Body of pancreas (tissue), 4 donors: ENCODE results near the gene CSNK1E. TPM values are rescaled to one million over a fixed set of nuclear protein-coding genes. Genes with fewer than 3 reads are reported as not detected.

Experiments
- ATAC-seq: fragments of 150-250 bp; one replicate; pipeline ENCODE4 v1.9.1; 2016
- DNase-seq, 4 donors: peaks; one replicate each; pipeline ENCODE4 v3.0.0-alpha.2; 2019
- H3K27ac ChIP-seq, 4 donors: fragments of 200-600 bp; sonication (generic); 1 replicate in 3 of 4; 2 replicates in 1 of 4; pipeline versions ENCODE4 v1.5.1 to v1.6.1; 2016 to 2019; ENCODE audit warnings: mild to moderate bottlenecking in 1 of 4, mixed read lengths in 1 of 4, moderate library complexity in 1 of 4
- H3K27me3 ChIP-seq, 2 donors: fragments of 200-600 bp; sonication (generic); one replicate each; pipeline ENCODE4 v1.6.0; 2016; ENCODE audit warnings: mild to moderate bottlenecking in 1 of 2
- H3K36me3 ChIP-seq, 2 donors: fragments of 200-600 bp; sonication (generic); replicated peaks in 1 of 2; 2 replicates each; pipeline ENCODE4 v1.5.1; 2016; ENCODE audit warnings: low read depth in 2 of 2; ENCODE audit not compliant: insufficient read depth in 1 of 2
- H3K4me1 ChIP-seq: fragments of 200-600 bp; sonication (generic); one replicate; pipeline ENCODE4 v1.6.0; 2016
- H3K4me3 ChIP-seq, 2 donors: fragments of 200-600 bp; sonication (generic); 1 replicate in 1 of 2; 2 replicates in 1 of 2; pipeline ENCODE4 v1.5.1; 2016 to 2019
- H3K9me3 ChIP-seq, 3 donors: fragments of 200-600 bp; sonication (generic); 1 replicate in 2 of 3; 2 replicates in 1 of 3; pipeline ENCODE4 v1.5.1; 2016
- POLR2A ChIP-seq, 3 donors: fragments of 450-650 bp; IDR thresholded peaks; one replicate each; pipeline ENCODE4 v1.6.1; 2016; ENCODE audit warnings: antibody characterized with exemption in 3 of 3, mild to moderate bottlenecking in 2 of 3
- WGBS, 2 donors: methylation state at CpG; one replicate each; pipeline ENCODE4 v1.1.5; 2017; 5-methylcytosine and 5-hydroxymethylcytosine counted together
- intact Hi-C: fragments of 100-400 bp; cut with DNase I; formaldehyde crosslinking; loops from one replicate; pipeline ENCODE4 v1.15.1; 2023
- total RNA-seq, 2 donors: library from RNA; depleted of rRNA; stranded (reverse); fragments of >200 nt; gene quantifications; one replicate each; pipeline ENCODE4 v1.1.0, GENCODE V29; 2016
- TF ChIP-seq, protein P1 (sequence below), 7 experiments: fragments of 450-650 bp in 4 of 7; fragments of 200-600 bp in 3 of 7; sonication (generic) in 3 of 7; IDR thresholded peaks; one replicate each; pipeline ENCODE4 v1.5.1; 2016 to 2019; ENCODE audit warnings: antibody characterized with exemption in 7 of 7

CSNK1E gene
- total RNA-seq, 2 donors from 2014 or later: 63.3 to 172 TPM

GRCh38 chr22:38262051-38262795 lies 55.0 kb downstream of the CSNK1E start:
- 46 to 50% methylated on average over 20 of the region's 20 CpGs for WGBS, 2 donors
- DNase-seq (peak; percentile 67 to 79 (median 69)), ATAC-seq (peak; percentile 59)
- TF ChIP-seq, protein P1, sequence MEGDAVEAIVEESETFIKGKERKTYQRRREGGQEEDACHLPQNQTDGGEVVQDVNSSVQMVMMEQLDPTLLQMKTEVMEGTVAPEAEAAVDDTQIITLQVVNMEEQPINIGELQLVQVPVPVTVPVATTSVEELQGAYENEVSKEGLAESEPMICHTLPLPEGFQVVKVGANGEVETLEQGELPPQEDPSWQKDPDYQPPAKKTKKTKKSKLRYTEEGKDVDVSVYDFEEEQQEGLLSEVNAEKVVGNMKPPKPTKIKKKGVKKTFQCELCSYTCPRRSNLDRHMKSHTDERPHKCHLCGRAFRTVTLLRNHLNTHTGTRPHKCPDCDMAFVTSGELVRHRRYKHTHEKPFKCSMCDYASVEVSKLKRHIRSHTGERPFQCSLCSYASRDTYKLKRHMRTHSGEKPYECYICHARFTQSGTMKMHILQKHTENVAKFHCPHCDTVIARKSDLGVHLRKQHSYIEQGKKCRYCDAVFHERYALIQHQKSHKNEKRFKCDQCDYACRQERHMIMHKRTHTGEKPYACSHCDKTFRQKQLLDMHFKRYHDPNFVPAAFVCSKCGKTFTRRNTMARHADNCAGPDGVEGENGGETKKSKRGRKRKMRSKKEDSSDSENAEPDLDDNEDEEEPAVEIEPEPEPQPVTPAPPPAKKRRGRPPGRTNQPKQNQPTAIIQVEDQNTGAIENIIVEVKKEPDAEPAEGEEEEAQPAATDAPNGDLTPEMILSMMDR (IDR thresholded peaks at IDR 0.05): peak; percentile 47 to 65 (median 56)
- TF ChIP-seq POLR2A (IDR thresholded peaks at IDR 0.05): no peak
- H3K27me3 ChIP-seq: no peaks in the 10 kb centered on the region
- H3K36me3 ChIP-seq: no peaks in the 10 kb centered on the region
- H3K4me3 ChIP-seq: no peak overlapping the region
- peak overlapping the region in 2 of 4 donors; percentile 16 to 61 for H3K27ac ChIP-seq
- H3K4me1 ChIP-seq: peaks cover 46% of the 10 kb centered on the region
- intact Hi-C loops: no loop called here
- H3K9me3 ChIP-seq: no peaks in the 10 kb centered on the region

DNA sequence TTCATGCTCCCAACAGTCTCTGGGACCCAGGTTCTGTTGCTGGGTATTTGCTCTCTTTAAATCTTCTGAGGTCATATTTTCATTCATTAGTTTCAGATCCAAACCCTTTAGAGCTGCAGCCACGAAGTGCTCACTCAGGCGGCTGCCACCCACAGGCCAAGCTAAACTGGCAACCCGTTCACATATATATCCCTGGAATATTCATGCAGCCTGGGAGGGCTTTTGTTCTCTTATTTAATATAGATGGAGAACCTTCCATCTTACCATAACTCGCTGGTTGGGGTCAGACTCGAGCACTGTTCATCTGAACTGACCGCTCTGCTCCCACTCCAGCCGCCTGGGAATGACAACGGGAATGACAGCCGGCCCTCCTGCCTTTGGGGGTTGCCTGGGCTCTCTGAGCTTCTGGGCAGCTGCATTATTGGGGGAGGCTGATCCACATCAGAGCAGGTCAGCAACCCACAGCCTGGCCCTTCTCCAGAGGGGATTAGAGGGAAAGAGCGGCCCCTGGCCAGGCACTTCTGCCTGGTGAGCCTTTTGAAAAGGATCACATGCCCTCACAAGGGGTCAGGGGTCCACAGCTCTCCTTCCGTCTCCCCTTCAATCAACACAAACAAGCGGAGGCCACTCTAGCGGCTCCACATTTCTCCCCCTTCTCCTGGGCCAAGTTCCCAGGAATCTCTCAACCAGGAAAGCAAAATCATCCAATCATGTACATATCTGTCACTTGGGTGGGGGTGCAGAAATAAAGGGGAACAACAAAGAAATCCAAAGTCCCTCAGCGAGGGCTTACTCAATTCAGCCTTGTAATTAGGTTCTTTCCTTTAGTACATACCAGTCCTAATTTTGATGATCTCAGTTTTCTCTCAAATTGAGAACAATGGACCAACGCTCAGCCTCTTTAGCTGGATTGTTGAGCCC lies 56.2 kb downstream of the CSNK1E start:
- no peaks in the 10 kb centered on the region for H3K27me3 ChIP-seq
- intact Hi-C loops: no loop called here
- peaks cover 40% of the 10 kb centered on the region for H3K4me1 ChIP-seq
- H3K4me3 ChIP-seq: no peak overlapping the region
- 66 to 71% methylated on average over 15 of the region's 15 CpGs for WGBS, 2 donors
- H3K27ac ChIP-seq: peak overlapping the region in 3 of 4 donors; percentile 16 to 61 (median 37)
- DNase-seq (no peak), ATAC-seq (no peak)
- no peaks in the 10 kb centered on the region for H3K36me3 ChIP-seq
- no peaks in the 10 kb centered on the region for H3K9me3 ChIP-seq
- TF ChIP-seq, protein P1 (IDR thresholded peaks at IDR 0.05): no peak
- no peak for TF ChIP-seq POLR2A (IDR thresholded peaks at IDR 0.05)

GRCh38 chr22:38259370-38259769 lies 57.9 kb downstream of the CSNK1E start:
- Histone ChIP-seq H3K9me3 (no peaks in the 10 kb centered on the region), H3K36me3 (no peaks in the 10 kb centered on the region), H3K4me1 (peaks cover 36% of the 10 kb centered on the region), H3K27ac (peak overlapping the region in 1 of 4 donors; percentile 19), H3K4me3 (no peak overlapping the region), H3K27me3 (no peaks in the 10 kb centered on the region)
- DNase-seq (no peak), ATAC-seq (no peak)
- TF ChIP-seq, protein P1 (IDR thresholded peaks at IDR 0.05): no peak
- no peak for TF ChIP-seq POLR2A (IDR thresholded peaks at IDR 0.05)
- 72 to 89% methylated on average over 8 of the region's 8 CpGs for WGBS, 2 donors
- intact Hi-C loops: no loop called here

DNA sequence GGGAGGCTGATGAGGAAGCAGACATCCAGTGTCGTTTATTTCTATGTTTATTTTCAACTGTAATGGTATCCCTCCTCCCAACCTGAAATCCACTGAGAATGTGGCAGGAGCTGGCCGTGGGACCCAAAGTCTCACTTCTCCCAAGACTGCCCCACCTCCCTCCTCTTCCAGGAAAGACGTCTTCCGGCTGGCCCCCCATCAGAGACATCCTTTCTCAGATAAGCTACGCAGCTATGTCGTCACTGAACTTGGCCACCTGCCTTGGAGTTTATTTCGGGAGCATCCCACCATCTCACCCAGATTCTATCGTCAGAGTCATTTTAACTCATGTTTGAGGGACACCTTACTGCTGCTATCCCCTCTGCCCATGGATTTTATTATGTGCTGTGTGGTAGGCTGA lies 58.3 kb downstream of the CSNK1E start:
- DNase-seq (peak in 1 of 4 donors; percentile 31), ATAC-seq (no peak)
- WGBS, 2 donors: 67 to 75% methylated on average over 8 of the region's 8 CpGs
- H3K27ac ChIP-seq: peak overlapping the region in 1 of 4 donors; percentile 69
- no peaks in the 10 kb centered on the region for H3K27me3 ChIP-seq
- no peak overlapping the region for H3K4me3 ChIP-seq
- intact Hi-C loops: no loop called here
- TF ChIP-seq, protein P1 (IDR thresholded peaks at IDR 0.05): no peak
- TF ChIP-seq POLR2A (IDR thresholded peaks at IDR 0.05): no peak
- H3K4me1 ChIP-seq: peaks cover 36% of the 10 kb centered on the region
- H3K36me3 ChIP-seq: no peaks in the 10 kb centered on the region
- H3K9me3 ChIP-seq: no peaks in the 10 kb centered on the region
